Mucosa of stomach (tissue), 1 donor: ENCODE data around the gene CENPX.

ENCODE experiments used
- H3K27me3 ChIP-seq: one replicate; pipeline ENCODE4 v1.7.0; 2013; ENCODE audit warnings: mild to moderate bottlenecking, low read length; ENCODE audit not compliant: control insufficient read depth, insufficient read depth
- H3K36me3 ChIP-seq: one replicate; pipeline ENCODE4 v1.7.0; 2013; ENCODE audit warnings: low read length; ENCODE audit not compliant: control insufficient read depth, insufficient read depth
- H3K4me1 ChIP-seq: one replicate; pipeline ENCODE4 v1.7.0; 2013; ENCODE audit warnings: mild to moderate bottlenecking, low read length; ENCODE audit not compliant: control insufficient read depth, insufficient read depth
- H3K4me3 ChIP-seq: one replicate; pipeline ENCODE4 v1.7.0; 2013; ENCODE audit warnings: low read length
- H3K9ac ChIP-seq: one replicate; pipeline ENCODE4 v1.7.0; 2013; ENCODE audit warnings: mild to moderate bottlenecking, low read length, moderate library complexity
- H3K9me3 ChIP-seq: one replicate; pipeline ENCODE4 v1.7.0; 2013; ENCODE audit warnings: mild to moderate bottlenecking, low read length, moderate library complexity; ENCODE audit not compliant: control insufficient read depth
- donor health status: Pancreatic carcinoma.

The CENPX gene

GRCh38 chr17:82022310-82022980, at the start of gene CENPX:
TSS of gene CENPX (minus strand) at chr17:82022878. CDS start at chr17:82022861, 17 bp downstream.
- Histone ChIP-seq H3K36me3 (no peaks in the 10 kb centered on the region), H3K9ac (peak within 1 kb of the TSS; percentile 86), H3K4me3 (peak within 1 kb of the TSS; percentile 77), H3K9me3 (no peaks in the 10 kb centered on the region), H3K4me1 (peaks cover 39% of the 10 kb centered on the region), H3K27me3 (no peaks in the 10 kb centered on the region)

GRCh38 chr17:82070611-82071010, 47.9 kb upstream of the CENPX start:
- Histone ChIP-seq H3K9ac (no peak overlapping the region), H3K27me3 (no peaks in the 10 kb centered on the region), H3K4me3 (no peak overlapping the region), H3K36me3 (no peaks in the 10 kb centered on the region), H3K4me1 (peaks cover 5% of the 10 kb centered on the region), H3K9me3 (no peaks in the 10 kb centered on the region)

GRCh38 chr17:82065638-82066303, 43.1 kb upstream of the CENPX start, which contains the start of gene DUS1L:
TSS of gene DUS1L (minus strand) at chr17:82065804. CDS start at chr17:82065059, 745 bp downstream.
- Histone ChIP-seq H3K4me3 (peak within 1 kb of the TSS; percentile 74), H3K9ac (peak within 1 kb of the TSS; percentile 86), H3K36me3 (no peaks in the 10 kb centered on the region), H3K9me3 (no peaks in the 10 kb centered on the region), H3K27me3 (no peaks in the 10 kb centered on the region), H3K4me1 (peaks cover 20% of the 10 kb centered on the region)

DNA sequence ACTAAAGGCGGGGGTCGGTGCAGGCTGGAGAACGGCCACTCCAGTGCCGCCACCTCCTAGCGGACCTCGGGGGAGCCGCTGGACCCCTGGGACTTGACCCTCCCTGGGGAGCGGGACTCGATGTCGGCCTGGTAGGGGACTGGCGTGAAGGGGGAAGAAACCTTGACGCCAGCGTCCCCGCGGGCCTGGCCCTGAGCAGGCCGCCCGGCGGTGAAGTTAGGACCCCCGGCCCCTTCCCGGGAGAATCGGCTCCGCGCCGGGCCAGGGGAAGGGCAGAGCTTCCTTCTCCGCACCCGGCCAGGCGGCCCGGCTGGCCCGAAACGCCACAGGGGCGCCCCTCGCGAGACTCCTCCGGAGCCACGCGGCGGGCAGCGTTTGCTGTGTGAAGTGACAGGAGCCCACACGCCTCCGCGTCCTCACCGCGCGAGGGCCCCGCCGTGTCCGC, 42.5 kb upstream of the CENPX start:
- peak overlapping the region; percentile 79 for H3K9ac ChIP-seq
- H3K4me3 ChIP-seq: peak overlapping the region; percentile 74
- no peaks in the 10 kb centered on the region for H3K27me3 ChIP-seq
- no peaks in the 10 kb centered on the region for H3K9me3 ChIP-seq
- H3K36me3 ChIP-seq: no peaks in the 10 kb centered on the region
- H3K4me1 ChIP-seq: peaks cover 20% of the 10 kb centered on the region

- H3K4me3 ChIP-seq: peak overlapping the region; percentile 74
- H3K27me3 ChIP-seq: no peaks in the 10 kb centered on the region
- peaks cover 20% of the 10 kb centered on the region for H3K4me1 ChIP-seq
- H3K9ac ChIP-seq: peak overlapping the region; percentile 79
- H3K36me3 ChIP-seq: no peaks in the 10 kb centered on the region
- no peaks in the 10 kb centered on the region for H3K9me3 ChIP-seq
Measured at GRCh38 chr17:82064433-82065192, 41.9 kb upstream of the CENPX start.

- Histone ChIP-seq H3K36me3 (no peaks in the 10 kb centered on the region), H3K27me3 (no peaks in the 10 kb centered on the region), H3K4me1 (peaks cover 20% of the 10 kb centered on the region), H3K9ac (no peak overlapping the region), H3K9me3 (no peaks in the 10 kb centered on the region), H3K4me3 (peak overlapping the region; percentile 74)
Measured at GRCh38 chr17:82063424-82064415, 41.0 kb upstream of the CENPX start.

DNA sequence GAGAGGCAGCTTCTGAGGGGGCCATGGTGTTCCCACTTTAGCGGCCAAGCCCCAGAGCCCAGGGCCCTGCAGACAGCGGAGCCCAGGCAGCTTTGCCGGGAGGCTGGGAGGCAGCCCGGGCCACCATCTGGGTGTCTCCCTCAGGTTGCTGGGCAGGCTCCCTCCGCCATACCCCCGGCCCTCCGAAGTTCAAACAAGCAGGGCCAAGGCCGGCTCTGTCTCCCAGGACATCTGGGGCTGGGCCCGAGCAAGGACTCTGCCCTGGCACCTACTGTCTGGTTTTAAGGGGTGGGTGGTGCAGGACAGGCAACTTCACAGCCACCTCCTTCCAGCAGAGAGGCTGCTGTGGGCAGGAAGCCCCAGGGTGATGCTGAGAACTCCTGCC, 40.3 kb upstream of the CENPX start:
- H3K27me3 ChIP-seq: no peaks in the 10 kb centered on the region
- no peaks in the 10 kb centered on the region for H3K36me3 ChIP-seq
- no peak overlapping the region for H3K4me3 ChIP-seq
- H3K4me1 ChIP-seq: peaks cover 20% of the 10 kb centered on the region
- no peak overlapping the region for H3K9ac ChIP-seq
- H3K9me3 ChIP-seq: no peaks in the 10 kb centered on the region

GRCh38 chr17:82062076-82062983, 39.7 kb upstream of the CENPX start:
- no peak overlapping the region for H3K4me3 ChIP-seq
- no peaks in the 10 kb centered on the region for H3K36me3 ChIP-seq
- H3K9ac ChIP-seq: no peak overlapping the region
- peaks cover 20% of the 10 kb centered on the region for H3K4me1 ChIP-seq
- no peaks in the 10 kb centered on the region for H3K9me3 ChIP-seq
- H3K27me3 ChIP-seq: no peaks in the 10 kb centered on the region

DNA sequence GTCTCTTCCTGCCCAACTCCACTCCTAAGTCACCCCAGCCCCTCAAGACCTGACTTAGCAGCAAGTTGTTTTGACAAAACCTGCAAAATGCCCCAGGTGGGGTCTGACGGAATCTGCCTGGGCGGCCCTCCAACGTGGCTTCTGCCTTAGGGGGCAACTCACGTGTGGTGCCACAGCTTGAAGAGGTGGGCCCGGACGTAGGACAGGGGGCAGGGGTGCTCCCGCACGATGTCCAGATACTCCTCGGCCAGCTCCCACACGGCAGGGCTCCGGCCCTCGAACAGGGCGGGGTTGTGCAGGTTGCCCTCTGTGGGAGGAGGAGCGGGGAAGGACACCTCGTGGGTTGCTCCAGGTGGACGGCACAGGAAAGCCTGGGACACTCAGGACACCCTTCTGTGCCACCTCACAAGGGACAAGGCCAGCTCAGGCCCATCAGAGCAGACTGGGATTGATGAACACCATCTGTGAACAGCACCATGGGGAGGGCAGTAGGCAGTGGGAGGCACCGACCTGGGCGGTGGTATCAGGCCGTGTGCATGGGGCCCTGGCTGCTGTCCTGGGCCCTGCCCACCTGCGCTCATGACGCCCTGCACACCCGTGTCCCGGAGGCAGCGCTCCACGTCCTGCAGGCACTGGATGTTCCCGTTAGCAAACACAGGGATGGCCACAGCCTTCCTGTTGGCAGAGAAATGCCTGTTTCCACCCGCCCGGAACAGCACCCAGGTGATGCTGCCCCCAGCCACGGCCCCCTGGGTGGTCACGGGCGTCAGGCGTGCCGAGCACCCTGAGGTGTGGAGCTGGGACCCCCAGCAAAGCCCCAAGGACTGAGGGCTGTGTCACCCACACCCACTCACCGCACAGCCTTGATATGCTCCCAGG, 38.6 kb upstream of the CENPX start:
- H3K9ac ChIP-seq: no peak overlapping the region
- H3K4me3 ChIP-seq: no peak overlapping the region
- H3K9me3 ChIP-seq: no peaks in the 10 kb centered on the region
- no peaks in the 10 kb centered on the region for H3K27me3 ChIP-seq
- H3K36me3 ChIP-seq: no peaks in the 10 kb centered on the region
- H3K4me1 ChIP-seq: peaks cover 20% of the 10 kb centered on the region

DNA sequence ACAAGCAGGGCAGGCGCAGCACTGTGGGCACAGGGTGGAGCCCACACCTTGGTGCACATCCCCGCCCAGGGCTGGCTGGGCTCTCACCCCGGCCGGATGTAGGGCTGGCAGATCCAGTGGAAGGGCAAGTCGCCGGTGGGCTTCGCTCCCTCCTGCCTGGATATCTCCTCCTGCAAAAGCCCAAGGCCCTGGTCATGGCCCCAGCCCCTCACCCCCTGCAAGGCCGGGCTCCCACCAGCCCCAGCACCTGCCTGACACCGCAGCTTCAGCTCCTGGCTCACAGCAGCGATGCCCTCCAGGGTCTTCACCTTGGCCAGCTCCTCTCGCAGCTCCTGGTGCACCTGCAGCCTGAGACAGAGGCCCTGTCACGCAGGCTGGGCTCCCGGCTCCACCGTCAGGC, 37.9 kb upstream of the CENPX start:
- Histone ChIP-seq H3K9me3 (no peaks in the 10 kb centered on the region), H3K36me3 (no peaks in the 10 kb centered on the region), H3K4me1 (peaks cover 16% of the 10 kb centered on the region)

More for the DNA sequence above, 37.9 kb upstream of the CENPX start:
- Histone ChIP-seq H3K4me3 (no peak overlapping the region), H3K27me3 (no peaks in the 10 kb centered on the region), H3K9ac (no peak overlapping the region)
